Upper lobe of right lung (tissue), 1 donor: ENCODE measurements around the gene LY6G6F. TPM values are rescaled to one million over a fixed set of nuclear protein-coding genes. Genes with fewer than 3 reads are reported as not detected.

Experiments
- ATAC-seq: fragments of 200-7000 bp; cut with Tn5 transposase; one replicate; pipeline ENCODE4 v1.9.1; 2020; ENCODE audit warnings: mild to moderate bottlenecking, moderate library complexity
- DNase-seq: peaks from one replicate; pipeline ENCODE4 v3.0.0-alpha.2; 2020
- H3K27ac ChIP-seq: fragments of 200-600 bp; one replicate; pipeline ENCODE4 v1.8.0; 2022
- H3K27me3 ChIP-seq: fragments of 200-600 bp; one replicate; pipeline ENCODE4 v1.8.0; 2022; ENCODE audit warnings: mild to moderate bottlenecking
- H3K36me3 ChIP-seq: fragments of 200-600 bp; one replicate; pipeline ENCODE4 v1.8.0; 2022
- H3K4me1 ChIP-seq: fragments of 200-600 bp; one replicate; pipeline ENCODE4 v1.8.0; 2022
- H3K4me3 ChIP-seq: fragments of 200-600 bp; one replicate; pipeline ENCODE4 v1.8.0; 2022; ENCODE audit warnings: mild to moderate bottlenecking
- H3K9me3 ChIP-seq: fragments of 200-600 bp; one replicate; pipeline ENCODE4 v1.8.0; 2022
- intact Hi-C: fragments of 100-400 bp; cut with DNase I; formaldehyde crosslinking; loops from one replicate; pipeline ENCODE4 v1.11.0; 2022
- total RNA-seq: library from RNA; stranded (reverse); fragmentation: NEBNext Ultra II Directional; extraction: Animal tissue kit (Norgen Biotek cat#: 25700); gene quantifications from one replicate; pipeline ENCODE4 v1.2.1, GENCODE V29; 2021
- TF ChIP-seq, protein P1 (sequence below): fragments of 200-600 bp; IDR thresholded peaks from one replicate; pipeline ENCODE4 v1.8.0; 2022; ENCODE audit warnings: antibody characterized with exemption
- donor health status: DM: no; HTN: yes; CAD: no; lungs with severe emphysema.

Gene LY6G6F
- total RNA-seq, 1 donor from 2014 or later: not detected

GRCh38 chr6:31736768-31737314 is 30.2 kb downstream of the LY6G6F start:
- Histone ChIP-seq H3K27ac (peak overlapping the region; percentile 92), H3K27me3 (no peaks in the 10 kb centered on the region), H3K36me3 (peaks cover 28% of the 10 kb centered on the region), H3K9me3 (no peaks in the 10 kb centered on the region), H3K4me3 (peak overlapping the region; percentile 86), H3K4me1 (peaks cover 55% of the 10 kb centered on the region)
- intact Hi-C loops: no loop called here
- ATAC-seq (no peak), DNase-seq (no peak)
- TF ChIP-seq, protein P1, sequence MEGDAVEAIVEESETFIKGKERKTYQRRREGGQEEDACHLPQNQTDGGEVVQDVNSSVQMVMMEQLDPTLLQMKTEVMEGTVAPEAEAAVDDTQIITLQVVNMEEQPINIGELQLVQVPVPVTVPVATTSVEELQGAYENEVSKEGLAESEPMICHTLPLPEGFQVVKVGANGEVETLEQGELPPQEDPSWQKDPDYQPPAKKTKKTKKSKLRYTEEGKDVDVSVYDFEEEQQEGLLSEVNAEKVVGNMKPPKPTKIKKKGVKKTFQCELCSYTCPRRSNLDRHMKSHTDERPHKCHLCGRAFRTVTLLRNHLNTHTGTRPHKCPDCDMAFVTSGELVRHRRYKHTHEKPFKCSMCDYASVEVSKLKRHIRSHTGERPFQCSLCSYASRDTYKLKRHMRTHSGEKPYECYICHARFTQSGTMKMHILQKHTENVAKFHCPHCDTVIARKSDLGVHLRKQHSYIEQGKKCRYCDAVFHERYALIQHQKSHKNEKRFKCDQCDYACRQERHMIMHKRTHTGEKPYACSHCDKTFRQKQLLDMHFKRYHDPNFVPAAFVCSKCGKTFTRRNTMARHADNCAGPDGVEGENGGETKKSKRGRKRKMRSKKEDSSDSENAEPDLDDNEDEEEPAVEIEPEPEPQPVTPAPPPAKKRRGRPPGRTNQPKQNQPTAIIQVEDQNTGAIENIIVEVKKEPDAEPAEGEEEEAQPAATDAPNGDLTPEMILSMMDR: no peak

GRCh38 chr6:31737315-31737990 is 30.8 kb downstream of the LY6G6F start:
- DNase-seq: no peak
- intact Hi-C loops: no loop called here
- peaks cover 49% of the 10 kb centered on the region for H3K4me1 ChIP-seq

DNA sequence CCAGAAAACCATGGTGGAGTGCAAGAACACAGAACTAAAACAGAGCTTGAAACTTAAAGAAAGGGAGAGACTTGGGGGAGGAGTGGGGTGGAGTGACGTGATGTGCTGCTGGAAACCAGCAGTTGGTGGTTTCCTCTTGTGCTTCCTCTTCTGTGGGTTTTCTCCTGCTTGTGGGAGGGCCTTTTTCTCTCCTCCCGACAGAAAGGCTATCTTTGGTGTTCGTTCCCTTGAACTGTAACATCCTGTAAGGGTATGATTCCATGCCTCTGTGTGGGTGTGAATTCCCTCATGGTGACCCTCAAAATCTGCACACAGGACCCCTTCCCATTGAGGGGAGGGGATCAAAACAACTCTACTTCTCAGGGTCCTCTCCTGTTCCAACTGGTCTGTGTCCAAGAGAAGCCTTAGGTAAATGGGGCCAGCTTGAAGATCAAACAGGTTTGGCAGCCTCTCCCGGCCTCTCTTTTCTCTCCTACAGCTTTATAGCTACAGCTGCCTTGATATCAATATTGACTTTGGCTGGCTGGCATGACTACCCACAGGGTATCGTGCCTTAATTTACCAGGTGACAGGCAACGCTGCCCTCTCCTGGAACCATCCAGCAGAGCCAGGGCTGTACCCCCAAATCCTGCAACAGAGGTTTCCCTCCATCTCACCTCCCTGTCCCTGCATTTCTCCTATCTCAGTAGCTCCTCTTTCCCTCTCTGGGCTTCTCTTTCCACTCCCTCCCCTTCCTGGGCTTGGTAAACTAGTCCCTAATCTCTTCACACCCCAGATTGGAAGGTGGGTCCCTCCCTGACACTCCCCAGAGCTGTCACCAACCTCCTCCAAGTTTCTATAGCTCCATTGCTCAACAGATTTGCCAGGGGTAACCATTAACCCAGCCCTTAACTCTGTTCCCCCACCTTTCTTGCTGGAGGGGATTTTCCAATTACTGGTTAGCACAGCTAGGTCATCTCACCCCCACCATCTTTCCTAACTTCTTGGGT is 31.6 kb downstream of the LY6G6F start:
- Histone ChIP-seq H3K27ac (peak overlapping the region; percentile 92), H3K36me3 (peaks cover 14% of the 10 kb centered on the region), H3K4me3 (peak overlapping the region; percentile 2), H3K4me1 (peaks cover 47% of the 10 kb centered on the region), H3K27me3 (no peaks in the 10 kb centered on the region), H3K9me3 (no peaks in the 10 kb centered on the region)
- intact Hi-C loops: no loop called here
- TF ChIP-seq, protein P1: peak; percentile 27
- ATAC-seq (peak; percentile 41), DNase-seq (peak; percentile 66)

More at GRCh38 chr6:31737315-31737990, 30.8 kb downstream of the LY6G6F start:
- Histone ChIP-seq H3K4me3 (peak overlapping the region; percentile 2), H3K27ac (peak overlapping the region; percentile 92), H3K9me3 (no peaks in the 10 kb centered on the region), H3K27me3 (no peaks in the 10 kb centered on the region), H3K36me3 (peaks cover 22% of the 10 kb centered on the region)
- ATAC-seq: no peak
- TF ChIP-seq, protein P1: no peak

DNA sequence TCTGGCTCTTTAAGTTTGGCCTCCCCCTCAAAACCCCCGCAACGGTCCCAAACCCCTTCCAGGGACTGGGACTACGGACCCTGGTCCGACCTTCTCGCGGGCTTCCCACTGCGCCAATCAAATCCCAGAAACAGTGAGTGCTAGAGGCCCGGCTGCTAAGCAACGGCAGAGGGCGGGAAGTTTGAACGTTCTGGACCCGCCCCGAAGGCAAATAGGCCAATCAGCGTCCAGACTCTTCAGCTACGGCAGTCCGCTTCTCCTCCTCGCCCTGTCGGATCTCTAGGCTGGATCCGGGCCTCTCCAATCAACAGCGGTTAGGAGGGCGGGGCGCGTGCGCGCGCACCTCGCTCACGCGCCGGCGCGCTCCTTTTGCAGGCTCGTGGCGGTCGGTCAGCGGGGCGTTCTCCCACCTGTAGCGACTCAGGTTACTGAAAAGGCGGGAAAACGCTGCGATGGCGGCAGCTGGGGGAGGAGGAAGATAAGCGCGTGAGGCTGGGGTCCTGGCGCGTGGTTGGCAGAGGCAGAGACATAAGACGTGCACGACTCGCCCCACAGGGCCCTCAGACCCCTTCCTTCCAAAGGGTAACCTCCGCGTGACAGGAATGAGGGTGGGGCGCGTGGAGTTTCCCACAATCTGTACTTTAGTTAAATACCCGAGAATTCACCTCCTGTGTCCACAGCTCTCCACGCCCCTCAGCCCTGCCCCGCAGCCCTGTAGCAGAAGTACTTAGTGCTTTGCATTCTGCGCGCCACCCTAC is 33.2 kb downstream of the LY6G6F start, which contains the start of gene MSH5:
TSS of gene MSH5 (plus strand) at position 367 of the 758 bp plus-strand sequence. CDS start 462 bp downstream, outside the sequence.
- H3K4me1 ChIP-seq: peaks cover 36% of the 10 kb centered on the region
- H3K27me3 ChIP-seq: no peaks in the 10 kb centered on the region
- H3K27ac ChIP-seq: peak within 1 kb of the TSS; percentile 92
- H3K9me3 ChIP-seq: no peaks in the 10 kb centered on the region
- H3K36me3 ChIP-seq: no peaks in the 10 kb centered on the region
- TF ChIP-seq, protein P1: no peak
- peak within 1 kb of the TSS; percentile 83 for H3K4me3 ChIP-seq
- DNase-seq: peak; percentile 98
- peak; percentile 93 for ATAC-seq
- intact Hi-C loops: no loop called here
